HG02571 (cell line): Measurements from ENCODE around the gene CNDP1.
A peak's percentile ranks its signal among the peaks of the same experiment; 100 is the strongest.
"Not testable (repeated sequence)": the region's sequence is repeated elsewhere in the genome, so short reads cannot be mapped to it uniquely, and the experiment has no call there.

ENCODE experiments used
- ATAC-seq: cut with Tn5 transposase; IDR thresholded peaks from one replicate; pipeline ENCODE4 v1.9.1; 2021; ENCODE audit warnings: mild to moderate bottlenecking, moderate library complexity; ENCODE audit not compliant: unreplicated experiment

CNDP1 gene

DNA sequence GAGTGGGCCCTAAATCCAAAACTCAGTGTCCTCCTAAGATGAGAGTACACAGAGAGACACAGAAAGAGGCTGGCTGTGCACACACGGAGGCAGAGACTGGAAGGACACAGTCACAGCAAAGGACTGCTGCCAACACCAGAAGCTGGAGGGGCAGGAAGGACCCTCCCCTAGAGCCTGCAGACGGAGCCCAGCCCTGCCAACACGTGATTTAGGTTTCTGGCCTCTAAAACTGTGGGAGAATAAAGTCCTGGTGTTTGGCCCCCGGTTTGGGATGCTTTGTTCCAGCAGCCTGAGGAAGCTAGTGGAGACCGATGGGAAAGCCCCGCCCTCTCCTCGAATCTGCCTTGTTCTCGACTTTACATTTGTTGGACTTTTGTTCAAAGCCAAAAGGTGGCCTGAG, 10.6 kb downstream of the CNDP1 start:
- no peak for ATAC-seq

DNA sequence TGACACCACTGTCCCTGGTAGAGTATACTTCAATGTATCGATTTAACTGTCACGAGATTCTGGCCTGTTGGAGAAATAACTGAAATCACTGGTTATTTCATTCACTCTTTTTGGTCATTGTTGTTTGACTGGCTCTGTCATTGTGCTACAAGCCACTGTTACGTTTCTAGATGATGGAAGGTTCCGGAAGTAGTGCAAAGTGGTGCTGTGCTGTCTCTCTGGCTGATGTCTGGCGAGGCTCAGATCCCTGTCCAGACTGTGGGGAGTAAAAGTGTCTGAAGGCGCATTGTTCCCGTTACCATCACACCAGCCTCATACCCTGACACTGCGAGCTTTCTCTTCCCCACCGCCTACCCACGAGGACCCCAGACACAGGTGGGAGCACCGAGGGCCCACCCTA, 11.7 kb downstream of the CNDP1 start:
- ATAC-seq, result no peak

DNA sequence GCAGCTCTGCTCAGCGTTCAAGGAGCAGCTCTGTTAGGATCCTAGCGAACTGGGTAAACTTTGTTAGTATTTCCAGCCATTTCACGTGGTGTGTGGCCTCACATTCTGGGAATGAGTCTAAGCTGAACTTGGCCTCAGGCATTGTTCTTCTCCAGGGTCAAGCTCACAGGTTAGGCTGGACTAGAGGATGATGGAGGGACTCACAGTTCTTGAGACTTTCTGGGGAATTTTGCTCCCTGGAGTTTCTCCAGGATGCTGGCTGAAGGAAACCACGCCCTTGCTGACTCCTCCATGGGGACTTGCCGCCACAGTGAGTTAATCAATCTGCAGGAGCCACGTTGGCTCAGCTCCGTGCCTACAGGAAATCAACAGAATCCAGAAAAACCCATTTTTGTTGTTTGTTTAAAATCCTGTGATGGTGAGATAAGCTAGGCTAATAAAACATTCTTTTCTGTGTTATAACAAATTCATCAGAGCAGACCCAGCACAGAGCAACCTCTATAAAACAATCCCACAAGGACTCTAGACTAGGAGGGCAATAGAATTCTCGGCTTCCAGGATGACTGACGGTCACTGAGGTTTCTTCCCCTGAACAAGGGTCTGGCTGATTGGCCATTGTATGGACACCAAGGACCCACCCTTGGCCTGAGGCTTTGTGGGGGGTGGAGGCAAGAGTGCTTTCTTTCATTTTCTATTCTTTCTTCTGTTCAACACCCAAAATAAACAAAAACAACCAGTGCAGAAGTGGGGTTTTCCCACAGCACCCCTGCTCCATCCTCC, 12.6 kb downstream of the CNDP1 start:
- ATAC-seq, result no peak

DNA sequence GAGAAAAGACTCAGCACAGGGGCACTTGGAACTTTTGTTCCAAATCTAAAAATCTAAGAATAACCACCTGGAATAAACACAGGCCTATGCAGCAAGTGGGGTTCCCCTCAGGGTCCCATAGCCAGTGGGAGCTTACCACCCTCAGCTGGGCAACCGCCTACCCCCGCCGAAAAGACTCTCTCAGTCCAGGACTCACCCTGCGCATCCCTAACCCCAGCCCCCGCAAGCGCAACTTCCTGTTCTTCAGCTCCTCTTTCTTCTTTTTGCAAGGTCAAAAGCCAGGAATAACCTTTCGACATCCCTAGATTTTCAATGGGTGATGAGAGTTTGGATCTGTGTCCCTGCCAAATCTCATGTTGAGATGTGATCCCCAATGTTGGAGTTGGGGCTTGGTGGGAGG, 13.6 kb downstream of the CNDP1 start:
- no peak for ATAC-seq

DNA sequence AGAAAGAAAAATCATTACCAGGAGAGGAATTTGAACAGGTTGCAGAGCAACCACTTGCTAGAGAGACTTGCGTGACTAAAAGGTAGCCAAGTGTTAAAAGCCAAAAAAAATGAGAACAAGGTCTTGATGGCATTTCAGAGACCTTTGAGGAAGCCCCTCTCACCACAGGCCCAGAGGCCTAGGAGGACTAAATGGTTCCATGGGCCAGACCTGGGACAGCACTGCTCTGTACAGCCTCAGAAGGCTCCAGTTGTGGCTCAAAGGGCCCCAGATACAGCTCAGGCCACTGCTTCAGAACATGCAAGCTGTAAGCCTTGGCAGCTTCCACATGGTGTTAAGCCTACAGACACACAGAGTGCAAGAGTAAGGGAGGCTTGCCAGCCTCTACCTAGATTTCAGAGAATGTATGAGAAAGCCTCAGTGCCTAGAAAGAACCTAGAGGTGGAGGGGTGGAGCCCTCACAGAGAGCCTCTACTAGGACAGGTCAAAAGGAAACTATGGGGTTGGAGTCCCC, 15.3 kb downstream of the CNDP1 start:
- ATAC-seq, result no peak

DNA sequence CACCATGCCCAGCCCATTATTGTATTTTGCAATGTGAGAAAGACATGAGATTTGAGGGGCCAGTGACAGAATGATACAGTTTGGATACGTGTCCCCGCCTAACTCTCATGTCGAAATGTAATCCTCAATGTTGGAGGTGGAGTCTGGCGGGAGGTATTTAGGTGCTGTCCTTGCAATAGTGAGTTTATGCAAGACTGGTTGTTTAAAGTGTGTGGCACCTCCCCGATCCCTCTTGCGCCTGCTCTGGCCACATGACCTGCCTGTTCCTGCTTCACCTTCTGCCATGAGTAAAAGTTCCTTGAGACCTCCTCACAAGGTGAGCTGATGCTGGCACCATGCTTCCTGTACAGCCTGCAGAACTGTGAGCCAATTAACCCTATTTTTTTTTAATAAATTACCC, 16.6 kb downstream of the CNDP1 start:
- no peak for ATAC-seq

DNA sequence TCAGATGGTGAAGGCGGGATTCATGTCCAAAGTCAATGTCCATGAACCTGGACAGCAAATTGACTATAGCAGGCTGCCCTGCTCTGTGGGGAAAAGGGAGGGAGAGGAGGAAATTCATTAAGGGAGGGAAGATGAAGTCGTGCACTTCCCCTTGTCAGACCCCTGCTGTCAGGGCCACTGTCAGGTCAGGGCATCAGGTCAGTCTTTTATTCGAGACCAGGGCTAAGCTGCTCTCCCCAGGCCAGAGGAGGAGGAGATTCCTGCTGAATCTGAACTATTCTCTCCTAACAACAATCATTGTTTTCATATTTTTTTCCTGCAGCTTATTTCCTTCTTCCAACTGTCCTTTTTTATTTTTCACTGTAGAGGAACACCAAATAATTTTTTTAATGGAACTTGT, 17.2 kb downstream of the CNDP1 start:
- ATAC-seq, result no peak

DNA sequence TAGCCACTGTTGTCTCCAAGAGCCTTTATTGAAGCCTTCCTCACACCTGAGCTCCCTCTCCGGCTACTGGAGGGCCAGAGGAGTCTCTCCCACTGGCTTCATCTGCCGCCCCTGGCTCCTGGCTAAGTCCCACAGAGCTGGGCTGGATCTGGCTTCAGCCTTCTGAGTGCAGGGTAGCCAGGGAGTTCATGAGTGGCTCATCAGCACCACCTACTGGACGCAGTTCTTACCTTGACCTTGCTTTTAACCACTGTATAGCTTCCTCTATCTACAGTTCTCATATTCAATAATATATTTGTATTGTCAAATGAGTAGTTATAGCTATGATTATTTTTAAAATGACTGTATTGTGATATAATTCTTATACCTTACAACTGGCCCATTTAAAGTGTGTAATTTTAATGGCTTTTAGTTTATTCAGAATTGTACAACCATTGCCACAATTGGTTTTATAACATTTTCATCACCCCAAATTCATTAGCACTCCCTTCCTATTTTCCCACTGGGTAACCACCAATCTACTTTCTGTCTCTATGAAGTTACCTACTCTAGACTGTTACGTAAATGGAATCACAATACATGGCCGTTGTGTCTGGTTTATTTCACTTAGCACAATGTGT, 17.7 kb downstream of the CNDP1 start:
- ATAC-seq, result peak; percentile 89

DNA sequence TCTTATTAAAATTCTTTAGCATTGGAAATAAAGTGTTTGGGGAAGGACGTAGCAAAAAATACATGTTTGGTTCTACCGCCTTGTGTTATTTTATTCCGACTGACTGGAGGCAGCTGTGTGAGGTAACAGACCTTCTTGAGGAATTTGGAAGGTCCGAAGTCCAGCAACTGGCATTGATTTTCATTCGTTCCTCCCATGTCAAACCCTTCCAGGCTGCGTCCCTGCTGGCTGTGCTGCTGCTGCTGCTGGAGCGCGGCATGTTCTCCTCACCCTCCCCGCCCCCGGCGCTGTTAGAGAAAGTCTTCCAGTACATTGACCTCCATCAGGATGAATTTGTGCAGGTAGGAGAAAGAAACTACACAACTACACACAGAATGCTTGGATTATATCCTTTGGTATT, 21.8 kb downstream of the CNDP1 start:
- no peak for ATAC-seq

DNA sequence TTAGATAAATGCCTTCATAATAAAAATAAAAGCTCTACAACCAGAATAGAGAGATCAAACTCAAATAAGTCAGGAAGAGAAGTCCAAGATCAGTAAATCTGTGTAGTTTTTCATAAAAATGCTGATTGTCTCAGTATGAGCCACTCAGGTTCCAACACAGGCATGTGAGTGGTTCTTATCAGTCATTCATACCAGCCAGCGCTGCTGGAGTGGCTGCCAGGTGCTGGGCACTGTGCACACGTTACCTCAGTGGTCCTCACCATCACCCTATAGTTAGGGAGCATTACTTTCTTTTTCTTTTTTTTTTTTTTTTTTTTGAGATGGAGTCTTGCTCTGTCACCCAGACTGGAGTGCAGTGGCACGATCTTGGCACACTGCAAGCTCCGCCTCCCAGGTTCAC, 23.8 kb downstream of the CNDP1 start:
- no peak for ATAC-seq

DNA sequence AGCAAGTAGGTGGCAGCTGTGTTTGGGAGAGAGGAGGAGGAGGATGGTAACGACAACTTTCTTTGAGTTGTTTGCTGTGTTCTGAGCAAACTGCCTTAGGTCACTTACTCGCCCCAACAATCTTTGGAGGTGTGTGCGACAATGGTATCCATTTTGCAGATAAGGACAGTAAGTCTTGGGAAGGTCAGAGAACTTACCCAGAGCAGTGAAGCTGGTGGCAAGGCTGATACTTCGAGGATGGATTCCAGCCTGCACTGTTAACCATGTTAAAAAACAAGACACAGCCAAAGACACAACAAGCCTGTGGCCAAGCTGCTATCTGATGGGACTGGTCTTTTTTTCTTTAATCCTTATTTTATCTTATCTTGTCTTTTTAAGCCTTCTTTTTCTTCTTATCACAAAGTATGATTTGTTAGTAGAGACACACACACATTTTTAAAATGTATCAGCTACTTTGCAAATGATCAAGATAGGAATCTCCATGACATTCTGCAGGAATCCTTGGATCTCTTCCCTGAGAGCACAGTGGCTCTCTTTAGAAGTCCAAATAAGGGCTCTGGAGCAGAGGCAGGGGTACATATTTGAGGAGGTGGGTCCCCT, 27.9 kb downstream of the CNDP1 start:
- ATAC-seq, result no peak

DNA sequence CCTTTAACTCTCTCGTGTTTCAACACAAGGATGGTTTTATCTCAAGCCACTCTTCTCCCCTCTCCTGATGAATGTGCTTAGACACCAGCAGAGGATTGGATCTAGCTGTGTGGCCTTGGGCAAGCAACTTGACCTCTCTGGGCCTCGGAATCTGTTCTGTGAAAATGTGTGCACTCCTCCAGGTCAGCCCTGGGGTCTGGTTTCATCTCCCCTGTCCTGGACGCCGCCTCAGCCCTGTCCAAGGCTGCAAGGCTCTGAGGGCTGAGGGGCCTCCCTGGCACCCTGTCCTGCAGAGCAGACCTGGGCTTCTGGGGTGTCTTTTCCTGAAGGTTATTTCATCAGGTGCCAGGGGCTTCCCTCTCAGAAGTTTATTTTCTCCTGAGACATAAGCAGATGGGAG, 28.5 kb downstream of the CNDP1 start:
- no peak for ATAC-seq

DNA sequence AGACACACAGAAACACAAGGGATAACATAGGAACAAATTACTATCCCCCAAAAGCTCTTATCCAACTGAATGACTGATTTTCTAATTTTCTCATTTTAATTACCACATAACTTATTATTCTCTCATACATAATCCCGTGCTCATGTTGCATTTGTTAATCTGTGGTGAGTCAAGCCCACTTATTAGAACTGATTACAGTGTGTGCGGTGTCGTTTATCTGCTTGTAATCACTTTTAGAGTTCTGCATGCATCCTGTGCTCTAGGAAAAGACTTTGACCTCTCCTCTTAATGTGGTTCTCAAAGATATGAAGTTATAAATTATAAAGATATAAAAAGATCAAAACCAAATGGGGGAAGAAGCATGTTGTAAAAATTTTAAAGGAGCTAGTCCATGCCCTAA, 29.7 kb downstream of the CNDP1 start:
- no peak for ATAC-seq

DNA sequence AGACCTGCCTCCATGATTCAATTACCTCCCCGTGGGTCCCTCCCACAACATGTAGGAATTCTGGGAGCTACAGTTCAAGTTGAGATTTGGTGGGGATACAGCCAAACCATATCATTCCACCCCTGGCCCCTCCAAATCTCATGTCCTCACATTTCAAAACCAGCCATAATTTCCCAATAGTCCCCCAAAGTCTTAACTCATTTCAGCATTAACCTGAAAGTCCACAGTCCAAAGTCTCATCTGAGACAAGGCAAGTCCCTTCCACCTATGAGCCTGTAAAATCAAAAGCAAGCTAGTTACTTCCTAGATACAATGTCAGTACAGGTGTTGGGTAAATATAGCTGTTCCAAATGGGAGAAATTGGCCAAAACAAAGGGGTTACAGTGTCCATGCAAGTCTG, 30.9 kb downstream of the CNDP1 start:
- ATAC-seq, result not testable (repeated sequence)

DNA sequence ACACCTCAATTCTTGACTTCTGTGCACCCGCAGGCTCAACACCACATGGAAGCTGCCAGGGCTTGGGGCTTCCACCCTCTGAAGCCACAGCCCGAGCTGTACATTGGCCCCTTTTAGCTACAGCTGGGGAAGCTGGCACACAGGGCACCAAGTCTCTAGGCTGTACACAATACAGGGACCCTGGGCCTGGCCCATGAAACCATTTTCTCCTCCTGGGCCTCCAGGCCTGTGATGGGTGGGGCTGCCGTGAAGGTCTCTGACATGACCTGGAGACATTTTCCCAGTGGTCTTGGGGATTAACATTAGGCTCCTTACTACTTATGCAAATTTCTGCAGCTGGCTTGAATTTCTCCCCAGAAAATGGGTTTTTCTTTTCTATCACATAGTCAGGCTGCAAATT, 31.7 kb downstream of the CNDP1 start:
- not testable (repeated sequence) for ATAC-seq

DNA sequence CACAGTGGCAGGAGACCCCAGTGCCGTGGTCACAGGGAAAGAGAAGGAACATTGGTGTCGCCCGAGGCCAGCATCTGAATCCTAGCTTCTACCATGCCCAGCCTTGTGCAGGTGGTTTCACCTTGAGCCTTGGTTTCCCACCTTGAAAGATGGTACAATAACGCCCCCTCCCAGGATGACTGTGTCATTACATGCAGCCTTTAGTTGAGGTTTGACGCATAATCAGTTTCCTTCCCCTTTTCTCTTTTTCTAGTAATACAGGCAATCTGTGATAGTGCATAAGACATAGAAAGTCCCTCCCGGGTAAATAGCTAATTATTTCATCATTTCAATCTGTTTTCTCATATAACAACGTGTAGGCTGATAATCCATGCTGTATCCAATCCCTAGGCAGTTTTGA, 33.5 kb downstream of the CNDP1 start:
- ATAC-seq, result no peak

DNA sequence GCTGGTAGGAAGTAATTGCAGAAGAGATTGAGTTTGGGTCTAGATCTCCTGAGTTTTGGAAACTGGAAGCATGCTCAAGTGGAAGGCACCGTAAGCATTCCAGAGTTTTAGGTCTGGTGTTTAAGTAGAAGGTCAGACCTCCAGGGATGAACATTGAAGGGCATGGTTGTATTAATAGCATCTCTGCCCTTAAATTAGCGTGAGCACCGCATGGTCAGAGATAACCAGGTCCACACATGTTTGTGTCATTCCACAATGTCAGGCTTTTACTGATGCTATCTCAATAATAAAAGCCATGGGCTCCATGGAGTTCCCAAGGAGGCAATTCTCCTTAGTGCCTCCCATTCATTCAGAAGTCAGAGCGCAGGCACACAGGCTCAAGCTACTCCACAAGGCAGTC, 35.1 kb downstream of the CNDP1 start:
- no peak for ATAC-seq

DNA sequence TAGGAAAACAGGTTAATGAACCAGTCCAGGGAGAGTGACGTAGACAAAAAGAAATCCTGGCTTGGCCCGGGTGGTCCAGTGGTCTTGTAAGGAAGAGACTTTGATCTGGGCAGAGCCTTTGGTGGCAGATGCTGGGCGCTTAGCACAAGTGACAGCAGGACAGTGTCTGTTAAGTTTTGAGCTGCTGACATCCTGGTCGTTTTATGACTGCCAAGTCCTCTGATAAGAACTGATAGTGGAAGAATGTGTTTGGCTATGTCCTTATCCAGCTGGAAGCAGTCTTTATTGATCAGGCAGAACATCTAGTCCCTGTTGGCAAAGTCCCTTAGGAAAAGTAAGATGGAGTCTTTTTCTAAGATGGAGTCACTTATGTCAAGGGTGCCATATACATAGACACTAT, 36.0 kb downstream of the CNDP1 start:
- no peak for ATAC-seq

DNA sequence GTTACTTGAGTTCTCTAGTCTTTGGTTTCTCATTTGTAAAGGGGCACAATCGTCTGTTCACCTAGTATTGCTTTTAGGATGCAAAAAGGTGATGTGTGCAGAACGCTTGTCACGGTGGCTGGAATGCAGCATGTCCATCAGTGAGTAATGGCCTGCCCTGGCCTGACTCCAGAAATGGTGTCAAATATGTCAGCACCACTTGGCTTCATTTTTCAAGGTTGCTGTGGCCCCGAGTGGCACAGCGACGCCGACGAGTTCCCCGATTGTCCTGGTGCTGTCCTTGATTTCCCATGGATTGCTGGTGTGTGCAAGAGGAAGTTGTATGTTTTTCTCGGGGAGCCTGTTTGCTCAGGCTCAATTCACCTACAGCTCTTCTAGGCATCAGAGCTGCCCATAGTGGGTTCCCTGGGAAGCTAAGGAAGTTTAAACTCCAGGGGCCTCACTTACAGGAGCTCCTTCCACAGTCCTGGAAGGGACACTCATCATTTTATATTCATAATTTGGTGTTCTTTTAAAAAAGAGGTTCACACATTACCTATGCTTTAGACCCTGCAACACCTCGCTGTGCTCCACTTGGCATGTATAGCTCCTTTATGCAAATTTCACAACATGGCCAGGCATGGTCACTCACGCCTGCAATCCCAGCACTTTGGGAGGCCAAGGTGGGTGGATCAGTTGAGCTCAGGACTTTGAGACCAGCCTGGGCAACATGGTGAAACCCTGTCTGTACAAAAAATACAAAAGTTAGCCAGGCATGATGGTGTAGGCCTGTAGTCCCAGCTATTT, 37.8 kb downstream of the CNDP1 start:
- ATAC-seq, result no peak

DNA sequence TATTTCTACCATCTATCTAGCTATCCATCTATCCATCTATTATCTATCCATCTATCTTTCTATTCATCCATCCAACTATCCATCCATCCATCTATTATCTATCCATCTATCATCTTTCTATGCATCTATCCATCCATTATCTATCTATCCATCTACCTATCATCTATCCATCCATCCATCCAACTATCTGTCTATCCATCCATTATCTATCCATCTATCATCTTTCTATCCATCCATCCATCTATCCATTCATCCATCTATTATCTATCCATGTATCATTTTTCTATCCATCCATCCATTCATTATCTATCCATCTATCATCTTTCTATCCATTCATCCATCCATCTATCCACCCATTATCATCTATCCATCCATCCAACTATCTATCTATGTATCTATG, 38.8 kb downstream of the CNDP1 start:
- ATAC-seq, result no peak

DNA sequence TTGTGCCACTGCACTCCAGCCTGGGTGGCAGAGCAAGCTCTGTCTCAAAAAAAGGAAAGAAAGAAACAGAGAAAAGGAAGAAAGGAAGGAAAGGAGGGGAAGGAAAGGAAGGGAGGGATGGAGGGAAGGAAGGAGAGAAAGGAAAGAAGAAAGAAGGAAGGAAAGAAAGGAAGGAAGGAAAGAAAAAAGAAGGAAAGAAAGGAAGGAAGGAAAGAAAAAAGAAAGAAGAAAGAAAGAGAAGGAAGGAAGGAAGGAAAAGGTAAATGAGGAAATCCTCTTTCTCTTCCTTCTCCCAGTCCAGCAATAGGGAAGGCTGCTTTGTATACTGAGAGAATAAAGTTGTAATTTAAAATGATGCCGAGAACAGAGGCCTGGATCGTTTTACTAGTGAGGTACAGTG, 40.6 kb downstream of the CNDP1 start:
- ATAC-seq, result no peak
